HUES48 (cell line): ENCODE measurements around the gene CYTH4.
"Not testable (repeated sequence)": the region's sequence is repeated elsewhere in the genome, so short reads cannot be mapped to it uniquely, and the experiment has no call there.

Experiments used
- H3K27ac ChIP-seq: one replicate; pipeline ENCODE4 v1.7.0; 2013; ENCODE audit warnings: low read depth, low read length, inconsistent platforms
- H3K27me3 ChIP-seq: 2 replicates; pipeline ENCODE4 v1.6.1; 2013; ENCODE audit warnings: mild to moderate bottlenecking, low read length; ENCODE audit not compliant: control insufficient read depth, insufficient read depth
- H3K36me3 ChIP-seq: 2 replicates; pipeline ENCODE4 v1.6.1; 2013; ENCODE audit warnings: low read length; ENCODE audit not compliant: control insufficient read depth, insufficient read depth
- H3K4me1 ChIP-seq: 2 replicates; pipeline ENCODE4 v1.6.1; 2013; ENCODE audit warnings: mild to moderate bottlenecking, low read length; ENCODE audit not compliant: control insufficient read depth, insufficient read depth
- H3K4me3 ChIP-seq: 2 replicates; pipeline ENCODE4 v1.5.1; 2013; ENCODE audit warnings: mild to moderate bottlenecking, low read depth, low read length
- H3K9ac ChIP-seq: 2 replicates; pipeline ENCODE4 v1.6.1; 2013; ENCODE audit warnings: mild to moderate bottlenecking, low read depth, low read length, moderate library complexity
- H3K9me3 ChIP-seq: 2 replicates; pipeline ENCODE4 v1.6.1; 2013; ENCODE audit warnings: low read length; ENCODE audit not compliant: control insufficient read depth, insufficient read depth

CYTH4 gene

GRCh38 chr22:37282385-37282677, at the start of gene CYTH4:
TSS of gene CYTH4 (plus strand) at chr22:37282508. CDS start at chr22:37282570, 62 bp downstream.
- Histone ChIP-seq H3K4me3 (no peak within 1 kb of the TSS), H3K9ac (no peak within 1 kb of the TSS), H3K27ac (no peak within 1 kb of the TSS), H3K36me3 (no peaks in the 10 kb centered on the region), H3K4me1 (peaks cover 10% of the 10 kb centered on the region), H3K9me3 (no peaks in the 10 kb centered on the region), H3K27me3 (no peaks in the 10 kb centered on the region)

- not testable (repeated sequence) for H3K27me3 ChIP-seq, H3K27ac ChIP-seq, H3K9me3 ChIP-seq, H3K4me3 ChIP-seq, H3K4me1 ChIP-seq, H3K36me3 ChIP-seq, H3K9ac ChIP-seq
These were observed 48.9 kb upstream of the CYTH4 start for GRCh38 chr22:37233371-37233750.

- H3K27me3 ChIP-seq: no peaks in the 10 kb centered on the region
- H3K9ac ChIP-seq: no peak overlapping the region
- H3K4me3 ChIP-seq: no peak overlapping the region
- no peaks in the 10 kb centered on the region for H3K36me3 ChIP-seq
- H3K27ac ChIP-seq: no peak overlapping the region
- no peaks in the 10 kb centered on the region for H3K4me1 ChIP-seq
- no peaks in the 10 kb centered on the region for H3K9me3 ChIP-seq
These were observed 48.3 kb upstream of the CYTH4 start for GRCh38 chr22:37233751-37234631.

GRCh38 chr22:37234736-37235711, 47.3 kb upstream of the CYTH4 start:
- Histone ChIP-seq H3K36me3 (no peaks in the 10 kb centered on the region), H3K9ac (no peak overlapping the region), H3K27me3 (no peaks in the 10 kb centered on the region), H3K27ac (no peak overlapping the region), H3K4me3 (no peak overlapping the region), H3K9me3 (no peaks in the 10 kb centered on the region), H3K4me1 (no peaks in the 10 kb centered on the region)

- H3K36me3 ChIP-seq: no peaks in the 10 kb centered on the region
- no peak overlapping the region for H3K27ac ChIP-seq
- H3K9me3 ChIP-seq: no peaks in the 10 kb centered on the region
- H3K4me3 ChIP-seq: no peak overlapping the region
- H3K9ac ChIP-seq: no peak overlapping the region
- no peaks in the 10 kb centered on the region for H3K27me3 ChIP-seq
- H3K4me1 ChIP-seq: no peaks in the 10 kb centered on the region
These were observed 46.3 kb upstream of the CYTH4 start for GRCh38 chr22:37235897-37236607.

GRCh38 chr22:37237371-37238268, 44.7 kb upstream of the CYTH4 start:
- no peaks in the 10 kb centered on the region for H3K4me1 ChIP-seq
- no peaks in the 10 kb centered on the region for H3K36me3 ChIP-seq
- H3K9ac ChIP-seq: no peak overlapping the region
- no peaks in the 10 kb centered on the region for H3K27me3 ChIP-seq
- H3K27ac ChIP-seq: no peak overlapping the region
- no peak overlapping the region for H3K4me3 ChIP-seq
- no peaks in the 10 kb centered on the region for H3K9me3 ChIP-seq

GRCh38 chr22:37239336-37240239, 42.7 kb upstream of the CYTH4 start:
- H3K9me3 ChIP-seq: no peaks in the 10 kb centered on the region
- H3K4me3 ChIP-seq: no peak overlapping the region
- no peak overlapping the region for H3K27ac ChIP-seq
- H3K27me3 ChIP-seq: no peaks in the 10 kb centered on the region
- no peak overlapping the region for H3K9ac ChIP-seq
- H3K4me1 ChIP-seq: no peaks in the 10 kb centered on the region; the same call in 1 of the 2 replicates
- H3K36me3 ChIP-seq: no peaks in the 10 kb centered on the region

GRCh38 chr22:37240240-37240940, 41.9 kb upstream of the CYTH4 start:
- no peaks in the 10 kb centered on the region for H3K9me3 ChIP-seq
- H3K36me3 ChIP-seq: no peaks in the 10 kb centered on the region
- H3K4me1 ChIP-seq: no peaks in the 10 kb centered on the region; the same call in 1 of the 2 replicates
- H3K27ac ChIP-seq: no peak overlapping the region
- H3K4me3 ChIP-seq: no peak overlapping the region
- H3K27me3 ChIP-seq: no peaks in the 10 kb centered on the region
- H3K9ac ChIP-seq: no peak overlapping the region

GRCh38 chr22:37240941-37241320, 41.4 kb upstream of the CYTH4 start:
- Histone ChIP-seq H3K36me3 (no peaks in the 10 kb centered on the region), H3K9me3 (no peaks in the 10 kb centered on the region), H3K27ac (no peak overlapping the region), H3K4me3 (no peak overlapping the region), H3K4me1 (no peaks in the 10 kb centered on the region; the same call in 1 of the 2 replicates), H3K9ac (no peak overlapping the region), H3K27me3 (no peaks in the 10 kb centered on the region)
